ENCODE results near the gene HRH4. TPM values are rescaled to one million over a fixed set of nuclear protein-coding genes. Genes with fewer than 3 reads are reported as not detected.
A peak's percentile ranks its signal among the peaks of the same experiment; 100 is the strongest.

Gene HRH4
- total and polyA plus RNA-seq, 8 donors, result 0.03 to 0.37 TPM; not detected in 6

DNA sequence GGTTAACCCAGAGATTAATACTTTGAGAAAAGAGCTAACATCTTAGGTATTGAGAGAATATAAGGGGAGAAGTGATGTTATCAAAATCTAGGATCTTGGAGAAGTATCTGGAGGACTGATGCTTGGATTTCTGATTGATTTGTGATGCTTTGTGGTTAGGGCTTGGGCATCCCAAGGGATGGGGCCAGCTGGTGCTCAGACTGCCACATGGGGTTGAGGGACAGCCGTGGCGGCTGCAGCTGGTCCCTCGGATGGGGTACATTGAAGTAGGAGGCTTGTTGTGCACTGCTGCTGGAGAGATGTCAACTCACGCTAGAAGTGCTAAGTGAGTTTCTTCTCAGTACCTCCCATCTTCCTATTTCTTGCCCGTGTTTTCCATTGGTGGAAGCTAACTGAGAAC is 22.4 kb downstream of the HRH4 start:
- intact Hi-C loops (cut with DNase I; ENCODE audit: low total_unique reads), result loop anchor here (10.0 kb wide), 1 partner anchor 242 kb away; no protein-coding TSS in a partner anchor
- H3K27me3 ChIP-seq, result peaks cover 0 to 4% (median 0%) of the 10 kb centered on the region in 3 donors

DNA sequence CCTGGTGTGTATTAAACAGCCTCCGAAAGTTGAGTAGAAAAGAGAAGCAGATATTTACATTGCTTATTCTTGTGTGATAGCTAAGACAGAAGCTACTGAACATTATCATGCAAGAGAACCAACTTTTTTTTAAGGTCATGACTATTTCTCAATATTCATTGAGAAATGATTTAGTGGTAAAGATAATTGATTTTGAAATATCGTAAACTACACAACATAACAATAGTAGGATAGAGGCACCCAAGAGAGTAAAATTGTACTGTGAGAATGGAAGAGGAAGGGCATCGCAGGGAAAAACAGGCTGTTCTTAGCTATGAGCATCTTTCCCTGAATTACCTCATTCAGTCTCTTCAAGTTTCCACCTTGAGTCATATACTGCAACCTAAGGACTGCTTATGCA is 25.2 kb downstream of the HRH4 start:
- no peaks in the 10 kb centered on the region for H3K9me3 ChIP-seq
- H3K4me3 ChIP-seq, result no peak overlapping the region
- WGBS, 5 donors, result 85 to 93% (median 91%) methylated on average over 3 of the region's 3 CpGs
- TF ChIP-seq POLR2AphosphoS5 (IDR thresholded peaks at IDR 0.05), result no peak
- TF ChIP-seq CTCF (IDR thresholded peaks at IDR 0.05), result no peak
- TF ChIP-seq EP300 (IDR thresholded peaks at IDR 0.05), result no peak
- TF ChIP-seq POLR2A (IDR thresholded peaks at IDR 0.05), result no peak
- DNase-seq, result no peak
- H3K27me3 ChIP-seq, result peaks cover 0 to 4% (median 0%) of the 10 kb centered on the region in 3 donors
- intact Hi-C loops (cut with DNase I; ENCODE audit: low total_unique reads), result loop anchor here (5.0 to 10.0 kb wide), 2 partner anchors 128 to 239 kb away; no protein-coding TSS in a partner anchor
- H3K27ac ChIP-seq, result no peak overlapping the region
- H3K36me3 ChIP-seq, result no peaks in the 10 kb centered on the region
- H3K4me1 ChIP-seq, result peaks cover 0 to 10% (median 3%) of the 10 kb centered on the region in 4 donors

More for the DNA sequence above, 22.4 kb downstream of the HRH4 start:
- WGBS, 5 donors, result 84 to 93% (median 89%) methylated on average over 5 of the region's 5 CpGs
- Histone ChIP-seq H3K9me3 (no peaks in the 10 kb centered on the region), H3K4me3 (no peak overlapping the region), H3K27ac (no peak overlapping the region), H3K4me1 (peaks cover 0 to 6% (median 2%) of the 10 kb centered on the region in 4 donors), H3K36me3 (no peaks in the 10 kb centered on the region)
- no peak for DNase-seq
- no peak for TF ChIP-seq EP300 (IDR thresholded peaks at IDR 0.05)
- no peak for TF ChIP-seq CTCF (IDR thresholded peaks at IDR 0.05)
- TF ChIP-seq POLR2AphosphoS5 (IDR thresholded peaks at IDR 0.05), result no peak
- no peak for TF ChIP-seq POLR2A (IDR thresholded peaks at IDR 0.05)

GRCh38 chr18:24486684-24487083 is 26.2 kb downstream of the HRH4 start:
- Histone ChIP-seq H3K4me1 (peaks cover 0 to 10% (median 3%) of the 10 kb centered on the region in 4 donors), H3K9me3 (no peaks in the 10 kb centered on the region), H3K27me3 (peaks cover 0 to 4% (median 0%) of the 10 kb centered on the region in 3 donors), H3K36me3 (no peaks in the 10 kb centered on the region), H3K27ac (no peak overlapping the region), H3K4me3 (no peak overlapping the region)
- DNase-seq, result peak in 1 of 2 donors; percentile 42
- intact Hi-C loops (cut with DNase I; ENCODE audit: low total_unique reads), result loop anchor here (5.0 to 10.0 kb wide), 2 partner anchors 129 to 238 kb away; no protein-coding TSS in a partner anchor
- no peak for TF ChIP-seq POLR2A (IDR thresholded peaks at IDR 0.05)
- no peak for TF ChIP-seq EP300 (IDR thresholded peaks at IDR 0.05)
- 36 to 45% (median 37%) methylated on average over 9 of the region's 9 CpGs for WGBS, 5 donors

DNA sequence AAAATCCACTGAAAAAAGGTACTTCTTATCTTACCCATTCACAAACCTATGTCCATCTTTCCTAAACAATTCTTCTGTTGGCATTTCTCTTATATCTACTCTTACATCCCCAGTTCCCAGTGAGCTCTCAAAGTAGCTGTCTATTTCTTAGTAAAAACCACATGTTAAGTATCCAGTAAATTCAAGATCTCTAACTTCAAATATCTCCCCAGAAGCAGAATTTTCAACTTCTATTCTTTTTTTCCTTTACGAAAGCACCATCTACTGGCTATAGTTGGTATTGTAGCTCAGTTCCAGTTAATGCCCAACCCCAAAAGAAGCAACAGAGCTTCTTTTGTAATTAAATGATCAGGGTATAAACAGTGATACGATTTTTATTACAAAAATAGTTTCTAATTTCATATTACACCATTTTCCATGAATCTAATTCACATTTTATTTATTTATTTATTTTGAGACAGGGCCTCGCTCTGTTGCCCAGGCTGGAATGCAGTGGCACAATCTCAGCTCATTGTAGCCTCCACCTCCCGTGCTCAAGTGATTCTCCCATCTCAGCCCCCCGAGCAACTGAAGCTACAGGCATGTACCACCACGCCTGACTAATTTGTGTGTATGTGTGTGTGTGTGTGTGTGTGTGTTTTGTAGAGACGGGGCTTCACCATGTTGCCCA is 28.5 kb downstream of the HRH4 start:
- H3K27ac ChIP-seq, result no peak overlapping the region
- TF ChIP-seq CTCF (IDR thresholded peaks at IDR 0.05) (peak in 5 of 7 experiments; percentile 62 to 83 (median 75)), POLR2AphosphoS5 (IDR thresholded peaks at IDR 0.05) (no peak), EP300 (IDR thresholded peaks at IDR 0.05) (no peak)
- peak in 1 of 2 donors; percentile 66 for DNase-seq
- H3K36me3 ChIP-seq, result no peaks in the 10 kb centered on the region
- no peak overlapping the region for H3K4me3 ChIP-seq
- H3K4me1 ChIP-seq, result peaks cover 0 to 10% (median 3%) of the 10 kb centered on the region in 4 donors
- WGBS, 5 donors, result 27 to 41% (median 37%) methylated on average over 6 to 7 of the region's 7 CpGs
- peaks cover 0 to 4% (median 0%) of the 10 kb centered on the region in 3 donors for H3K27me3 ChIP-seq
- H3K9me3 ChIP-seq, result no peaks in the 10 kb centered on the region
- intact Hi-C loops (cut with DNase I; ENCODE audit: low total_unique reads), result loop anchor here (5.0 to 10.0 kb wide), 2 partner anchors 132 to 236 kb away; no protein-coding TSS in a partner anchor
